ENCODE measurements around the gene BBS12. TPM values are rescaled to one million over a fixed set of nuclear protein-coding genes. Genes with fewer than 3 reads are reported as not detected.

Gene BBS12
- total RNA-seq, 3 donors from 2014 or later: 3.3 to 5.4 (median 3.9) TPM

GRCh38 chr4:122764821-122765215 lies 32.3 kb downstream of the BBS12 start:
- ATAC-seq (no peak), DNase-seq (no peak)
- intact Hi-C loops (cut with DNase I, micrococcal nuclease): loop anchor here in 1 of 2 donors (10.0 kb wide), 1 partner anchor 150 kb away; no protein-coding TSS in a partner anchor
- H3K9me3 ChIP-seq: no peaks in the 10 kb centered on the region
- no peaks in the 10 kb centered on the region for H3K4me1 ChIP-seq (ENCODE audit: low read depth)
- no peak overlapping the region for H3K4me3 ChIP-seq
- TF ChIP-seq, protein P1, sequence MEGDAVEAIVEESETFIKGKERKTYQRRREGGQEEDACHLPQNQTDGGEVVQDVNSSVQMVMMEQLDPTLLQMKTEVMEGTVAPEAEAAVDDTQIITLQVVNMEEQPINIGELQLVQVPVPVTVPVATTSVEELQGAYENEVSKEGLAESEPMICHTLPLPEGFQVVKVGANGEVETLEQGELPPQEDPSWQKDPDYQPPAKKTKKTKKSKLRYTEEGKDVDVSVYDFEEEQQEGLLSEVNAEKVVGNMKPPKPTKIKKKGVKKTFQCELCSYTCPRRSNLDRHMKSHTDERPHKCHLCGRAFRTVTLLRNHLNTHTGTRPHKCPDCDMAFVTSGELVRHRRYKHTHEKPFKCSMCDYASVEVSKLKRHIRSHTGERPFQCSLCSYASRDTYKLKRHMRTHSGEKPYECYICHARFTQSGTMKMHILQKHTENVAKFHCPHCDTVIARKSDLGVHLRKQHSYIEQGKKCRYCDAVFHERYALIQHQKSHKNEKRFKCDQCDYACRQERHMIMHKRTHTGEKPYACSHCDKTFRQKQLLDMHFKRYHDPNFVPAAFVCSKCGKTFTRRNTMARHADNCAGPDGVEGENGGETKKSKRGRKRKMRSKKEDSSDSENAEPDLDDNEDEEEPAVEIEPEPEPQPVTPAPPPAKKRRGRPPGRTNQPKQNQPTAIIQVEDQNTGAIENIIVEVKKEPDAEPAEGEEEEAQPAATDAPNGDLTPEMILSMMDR (IDR thresholded peaks at IDR 0.05): no peak
- H3K36me3 ChIP-seq (ENCODE audit: low read depth): no peaks in the 10 kb centered on the region

DNA sequence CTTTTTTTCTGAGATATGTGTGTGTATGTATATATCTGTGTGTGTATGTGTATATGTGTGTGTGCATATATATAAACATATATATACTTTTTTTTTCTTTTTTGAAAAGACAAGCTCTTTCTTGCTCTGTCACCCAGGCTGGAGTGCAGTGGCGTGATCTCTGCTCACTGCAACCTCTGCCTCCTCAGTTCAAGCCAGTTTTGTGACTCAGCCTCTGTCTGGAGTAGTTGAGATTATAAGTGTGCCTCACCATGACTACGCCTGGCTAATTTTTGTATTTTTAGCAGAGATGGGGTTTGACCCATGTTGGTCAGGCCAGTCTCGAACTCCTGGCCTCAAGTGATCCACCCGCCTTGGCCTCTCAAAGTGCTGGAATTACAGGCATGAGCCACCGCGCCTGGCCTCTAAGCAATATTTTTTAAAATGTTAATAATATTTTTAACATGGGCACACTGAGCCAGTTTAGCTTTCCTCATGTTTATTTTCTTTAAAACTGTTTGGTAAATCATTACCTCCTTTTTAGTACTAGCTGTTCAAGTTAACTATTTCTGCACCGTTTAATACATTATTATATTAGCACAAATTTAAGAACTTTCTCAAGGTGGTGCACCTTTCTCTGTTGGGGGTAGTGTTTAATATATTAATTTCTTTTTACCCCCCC lies 33.3 kb downstream of the BBS12 start:
- no peak for DNase-seq
- H3K4me1 ChIP-seq (ENCODE audit: low read depth): no peaks in the 10 kb centered on the region
- TF ChIP-seq, protein P1 (IDR thresholded peaks at IDR 0.05): no peak
- no peaks in the 10 kb centered on the region for H3K36me3 ChIP-seq (ENCODE audit: low read depth)
- H3K9me3 ChIP-seq: no peaks in the 10 kb centered on the region
- intact Hi-C loops (cut with DNase I, micrococcal nuclease): loop anchor here in 1 of 2 donors (10.0 kb wide), 1 partner anchor 149 kb away; no protein-coding TSS in a partner anchor
- H3K4me3 ChIP-seq: no peak overlapping the region
- peak; percentile 65 for ATAC-seq

- H3K4me1 ChIP-seq (ENCODE audit: low read depth): no peaks in the 10 kb centered on the region
- no peaks in the 10 kb centered on the region for H3K9me3 ChIP-seq
- ATAC-seq (no peak), DNase-seq (no peak)
- TF ChIP-seq, protein P1 (IDR thresholded peaks at IDR 0.05): no peak
- H3K36me3 ChIP-seq (ENCODE audit: low read depth): no peaks in the 10 kb centered on the region
- intact Hi-C loops (cut with DNase I, micrococcal nuclease): loop anchor here in 1 of 2 donors (10.0 kb wide), 1 partner anchor 148 kb away; no protein-coding TSS in a partner anchor
- H3K4me3 ChIP-seq: no peak overlapping the region
Observed at GRCh38 chr4:122766353-122766705, 33.8 kb downstream of the BBS12 start.

DNA sequence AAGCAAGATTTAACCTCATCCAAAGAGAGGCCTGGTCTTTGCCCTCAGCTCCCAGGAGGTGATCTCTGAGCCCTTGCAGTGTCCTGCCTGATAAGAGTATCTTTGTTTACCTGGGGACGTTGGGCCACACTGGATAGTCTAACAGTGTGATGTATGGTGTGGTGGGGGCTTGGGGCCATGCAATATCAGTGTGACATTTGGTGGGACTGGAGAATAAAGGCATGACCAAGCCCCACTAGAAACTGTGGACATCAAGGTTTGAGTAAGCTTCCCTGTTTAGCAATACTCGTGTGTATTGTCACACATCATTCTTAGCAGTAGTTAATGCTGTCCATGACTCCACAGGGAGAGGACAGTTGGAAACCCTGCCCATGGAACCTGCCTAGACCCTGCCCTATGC lies 34.4 kb downstream of the BBS12 start:
- Histone ChIP-seq H3K4me1 (ENCODE audit: low read depth) (no peaks in the 10 kb centered on the region), H3K36me3 (ENCODE audit: low read depth) (no peaks in the 10 kb centered on the region), H3K4me3 (no peak overlapping the region), H3K9me3 (no peaks in the 10 kb centered on the region)
- no peak for DNase-seq
- TF ChIP-seq, protein P1 (IDR thresholded peaks at IDR 0.05): no peak
- intact Hi-C loops (cut with DNase I, micrococcal nuclease): loop anchor here in 1 of 2 donors (10.0 kb wide), 1 partner anchor 148 kb away; no protein-coding TSS in a partner anchor
- ATAC-seq: peak; percentile 16

DNA sequence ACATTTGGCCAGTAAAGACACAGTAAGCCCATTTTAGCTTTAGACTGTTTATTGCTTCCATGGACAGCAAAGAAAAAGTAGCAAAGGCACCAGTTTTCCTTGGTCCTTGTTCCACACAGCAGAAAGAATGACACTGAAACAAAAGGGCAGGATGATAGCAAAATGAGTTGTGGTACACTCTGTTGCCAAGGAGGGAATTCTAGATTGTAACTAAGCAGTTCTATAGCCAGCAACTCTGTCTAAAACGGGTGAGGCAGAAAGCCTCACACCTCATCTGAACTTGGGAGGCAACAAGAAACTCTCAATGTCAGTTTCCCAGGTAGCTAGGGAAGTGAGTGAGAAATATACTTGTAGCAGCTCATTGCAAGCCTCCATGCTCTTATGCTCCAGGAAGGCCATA lies 39.2 kb downstream of the BBS12 start:
- no peak for DNase-seq
- no peaks in the 10 kb centered on the region for H3K4me1 ChIP-seq (ENCODE audit: low read depth)
- no peaks in the 10 kb centered on the region for H3K9me3 ChIP-seq
- no peaks in the 10 kb centered on the region for H3K36me3 ChIP-seq (ENCODE audit: low read depth)
- intact Hi-C loops (cut with DNase I, micrococcal nuclease): no loop called here
- TF ChIP-seq, protein P1 (IDR thresholded peaks at IDR 0.05): no peak
- no peak overlapping the region for H3K4me3 ChIP-seq
- no peak for ATAC-seq
